ENCODE data around the gene CAPZA1.

GRCh38 chr1:112702067-112702395 is 82.4 kb downstream of the CAPZA1 start:
- TF ChIP-seq, protein P1, sequence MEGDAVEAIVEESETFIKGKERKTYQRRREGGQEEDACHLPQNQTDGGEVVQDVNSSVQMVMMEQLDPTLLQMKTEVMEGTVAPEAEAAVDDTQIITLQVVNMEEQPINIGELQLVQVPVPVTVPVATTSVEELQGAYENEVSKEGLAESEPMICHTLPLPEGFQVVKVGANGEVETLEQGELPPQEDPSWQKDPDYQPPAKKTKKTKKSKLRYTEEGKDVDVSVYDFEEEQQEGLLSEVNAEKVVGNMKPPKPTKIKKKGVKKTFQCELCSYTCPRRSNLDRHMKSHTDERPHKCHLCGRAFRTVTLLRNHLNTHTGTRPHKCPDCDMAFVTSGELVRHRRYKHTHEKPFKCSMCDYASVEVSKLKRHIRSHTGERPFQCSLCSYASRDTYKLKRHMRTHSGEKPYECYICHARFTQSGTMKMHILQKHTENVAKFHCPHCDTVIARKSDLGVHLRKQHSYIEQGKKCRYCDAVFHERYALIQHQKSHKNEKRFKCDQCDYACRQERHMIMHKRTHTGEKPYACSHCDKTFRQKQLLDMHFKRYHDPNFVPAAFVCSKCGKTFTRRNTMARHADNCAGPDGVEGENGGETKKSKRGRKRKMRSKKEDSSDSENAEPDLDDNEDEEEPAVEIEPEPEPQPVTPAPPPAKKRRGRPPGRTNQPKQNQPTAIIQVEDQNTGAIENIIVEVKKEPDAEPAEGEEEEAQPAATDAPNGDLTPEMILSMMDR (conservative IDR thresholded peaks at IDR 0.05; ENCODE audit: low read length) = no peak
- TF ChIP-seq EZH2phosphoT487 (IDR thresholded peaks at IDR 0.05; ENCODE audit: borderline replicate concordance, low read depth, low read length) = no peak

Data from OCI-LY7 (cell line).